ENCODE data around the gene OR4N5.
"Not testable (repeated sequence)": the region's sequence is repeated elsewhere in the genome, so short reads cannot be mapped to it uniquely, and the experiment has no call there.

The OR4N5 gene

GRCh38 chr14:20138520-20138919 is at the start of gene OR4N5:
Gene OR4N5 (plus strand): TSS chr14:20138820. CDS start chr14:20143736, 4,916 bp downstream.
- no peak for DNase-seq (ENCODE audit: low spot score)

- DNase-seq (ENCODE audit: low spot score): no peak
These were observed 46.6 kb upstream of the OR4N5 start for GRCh38 chr14:20092050-20092449.

GRCh38 chr14:20093442-20093841 is 45.2 kb upstream of the OR4N5 start:
- DNase-seq (ENCODE audit: low spot score): no peak

GRCh38 chr14:20098926-20099770 is 39.5 kb upstream of the OR4N5 start:
- not testable (repeated sequence) for DNase-seq (ENCODE audit: low spot score)

- no peak for DNase-seq (ENCODE audit: low spot score)
These were observed 28.2 kb upstream of the OR4N5 start, which contains the start of gene OR4K17 for GRCh38 chr14:20110438-20110837. Gene OR4K17 (plus strand): TSS chr14:20110739. CDS start chr14:20117500, 6,761 bp downstream.

- DNase-seq (ENCODE audit: low spot score): no peak
These were observed 26.3 kb upstream of the OR4N5 start for GRCh38 chr14:20112321-20112720.

GRCh38 chr14:20116748-20117147 is 21.9 kb upstream of the OR4N5 start:
- DNase-seq (ENCODE audit: low spot score): no peak

GRCh38 chr14:20118795-20119194 is 19.8 kb upstream of the OR4N5 start:
- no peak for DNase-seq (ENCODE audit: low spot score)

GRCh38 chr14:20143911-20144310 is 5.3 kb downstream of the OR4N5 start:
- no peak for DNase-seq (ENCODE audit: low spot score)

GRCh38 chr14:20144820-20145219 is 6.2 kb downstream of the OR4N5 start:
- DNase-seq (ENCODE audit: low spot score): no peak

- DNase-seq (ENCODE audit: low spot score): no peak
These were observed 25.8 kb downstream of the OR4N5 start for GRCh38 chr14:20164462-20164861.

GRCh38 chr14:20167091-20167490 is 28.5 kb downstream of the OR4N5 start:
- no peak for DNase-seq (ENCODE audit: low spot score)

- DNase-seq (ENCODE audit: low spot score): not testable (repeated sequence)
These were observed 31.2 kb downstream of the OR4N5 start for GRCh38 chr14:20169852-20170251.

GRCh38 chr14:20174205-20174604 is 35.6 kb downstream of the OR4N5 start:
- not testable (repeated sequence) for DNase-seq (ENCODE audit: low spot score)

- DNase-seq (ENCODE audit: low spot score): no peak
These were observed 37.7 kb downstream of the OR4N5 start for GRCh38 chr14:20176330-20176729.

- DNase-seq (ENCODE audit: low spot score): no peak
These were observed 38.9 kb downstream of the OR4N5 start for GRCh38 chr14:20177433-20177974.

- DNase-seq (ENCODE audit: low spot score): no peak
These were observed 40.6 kb downstream of the OR4N5 start for GRCh38 chr14:20179218-20179617.

- no peak for DNase-seq (ENCODE audit: low spot score)
These were observed 41.3 kb downstream of the OR4N5 start for GRCh38 chr14:20179880-20180279.

- DNase-seq (ENCODE audit: low spot score): no peak
These were observed 41.9 kb downstream of the OR4N5 start for GRCh38 chr14:20180486-20180885.

- DNase-seq (ENCODE audit: low spot score): no peak
These were observed 45.6 kb downstream of the OR4N5 start for GRCh38 chr14:20184181-20184580.

- no peak for DNase-seq (ENCODE audit: low spot score)
These were observed 52.0 kb downstream of the OR4N5 start, which contains the start of gene OR11G2 for GRCh38 chr14:20190596-20190995. Gene OR11G2 (plus strand): TSS chr14:20190896. CDS start chr14:20197438, 6,542 bp downstream.

- DNase-seq (ENCODE audit: low spot score): no peak
These were observed 52.8 kb downstream of the OR4N5 start for GRCh38 chr14:20191396-20191795.

GRCh38 chr14:20194101-20194500 is 55.5 kb downstream of the OR4N5 start:
- no peak for DNase-seq (ENCODE audit: low spot score)

Data from hepatic stellate cell (primary cell).